Measurements from ENCODE around the gene SPATA32.

DNA sequence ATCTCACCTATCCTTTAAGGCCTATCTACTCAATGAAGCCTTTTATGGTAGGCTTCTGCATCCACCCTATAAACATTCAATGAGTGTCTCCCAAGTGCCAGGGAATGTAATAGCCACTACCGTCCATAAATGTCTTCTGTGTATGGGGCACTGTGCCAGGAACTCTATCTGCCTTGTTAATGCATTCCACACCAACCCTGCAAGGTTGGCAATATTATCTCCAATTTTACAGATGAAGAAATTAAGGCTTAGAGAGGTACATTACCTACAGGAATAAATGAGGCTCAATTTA, 34.9 kb upstream of the SPATA32 start:
- TF ChIP-seq EZH2 (optimal IDR thresholded peaks at IDR 0.05; ENCODE audit: low read depth, low read length) = no peak
- TF ChIP-seq, protein P1, sequence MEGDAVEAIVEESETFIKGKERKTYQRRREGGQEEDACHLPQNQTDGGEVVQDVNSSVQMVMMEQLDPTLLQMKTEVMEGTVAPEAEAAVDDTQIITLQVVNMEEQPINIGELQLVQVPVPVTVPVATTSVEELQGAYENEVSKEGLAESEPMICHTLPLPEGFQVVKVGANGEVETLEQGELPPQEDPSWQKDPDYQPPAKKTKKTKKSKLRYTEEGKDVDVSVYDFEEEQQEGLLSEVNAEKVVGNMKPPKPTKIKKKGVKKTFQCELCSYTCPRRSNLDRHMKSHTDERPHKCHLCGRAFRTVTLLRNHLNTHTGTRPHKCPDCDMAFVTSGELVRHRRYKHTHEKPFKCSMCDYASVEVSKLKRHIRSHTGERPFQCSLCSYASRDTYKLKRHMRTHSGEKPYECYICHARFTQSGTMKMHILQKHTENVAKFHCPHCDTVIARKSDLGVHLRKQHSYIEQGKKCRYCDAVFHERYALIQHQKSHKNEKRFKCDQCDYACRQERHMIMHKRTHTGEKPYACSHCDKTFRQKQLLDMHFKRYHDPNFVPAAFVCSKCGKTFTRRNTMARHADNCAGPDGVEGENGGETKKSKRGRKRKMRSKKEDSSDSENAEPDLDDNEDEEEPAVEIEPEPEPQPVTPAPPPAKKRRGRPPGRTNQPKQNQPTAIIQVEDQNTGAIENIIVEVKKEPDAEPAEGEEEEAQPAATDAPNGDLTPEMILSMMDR (IDR thresholded peaks at IDR 0.05; ENCODE audit: low read length) = no peak
